ENCODE measurements around the gene PRKCE. TPM values are rescaled to one million over a fixed set of nuclear protein-coding genes. Genes with fewer than 3 reads are reported as not detected.

The PRKCE gene
- total and polyA plus RNA-seq, 7 donors: 3.0 to 21.9 (median 15.8) TPM

DNA sequence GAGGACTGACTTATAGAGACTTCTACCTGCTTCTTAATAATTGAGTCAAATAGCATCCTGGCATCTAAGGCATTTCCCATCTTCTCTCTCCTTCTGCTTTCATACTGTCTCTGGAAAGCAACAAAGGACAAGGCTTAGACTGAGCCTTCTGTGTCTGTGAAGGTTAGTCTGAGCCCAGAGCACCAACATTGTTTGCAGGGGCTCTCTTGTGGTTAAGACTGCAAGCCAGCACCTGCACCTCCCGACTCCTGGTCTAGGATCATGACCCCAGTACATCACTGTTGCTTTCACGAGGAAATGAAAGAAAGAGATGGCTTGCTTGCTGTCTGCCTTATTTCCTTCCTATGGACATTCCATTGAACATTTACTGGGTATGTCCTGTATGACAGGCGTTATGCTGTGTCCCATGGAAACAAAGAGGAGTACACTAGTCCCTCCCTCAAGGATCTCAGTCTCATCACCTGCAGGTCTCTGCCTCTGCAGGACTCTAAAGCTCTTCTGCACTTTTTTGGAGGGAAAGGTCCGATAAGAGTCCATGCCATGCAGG is 330.0 kb downstream of the PRKCE start:
- 76 to 88% methylated on average over 4 of the region's 4 CpGs for WGBS, 2 donors
- peaks cover 0 to 46% (median 5%) of the 10 kb centered on the region in 4 donors for H3K36me3 ChIP-seq
- TF ChIP-seq POLR2A (IDR thresholded peaks at IDR 0.05) (no peak), EP300 (IDR thresholded peaks at IDR 0.05) (no peak), POLR2AphosphoS5 (IDR thresholded peaks at IDR 0.05) (no peak)
- TF ChIP-seq, protein P1, sequence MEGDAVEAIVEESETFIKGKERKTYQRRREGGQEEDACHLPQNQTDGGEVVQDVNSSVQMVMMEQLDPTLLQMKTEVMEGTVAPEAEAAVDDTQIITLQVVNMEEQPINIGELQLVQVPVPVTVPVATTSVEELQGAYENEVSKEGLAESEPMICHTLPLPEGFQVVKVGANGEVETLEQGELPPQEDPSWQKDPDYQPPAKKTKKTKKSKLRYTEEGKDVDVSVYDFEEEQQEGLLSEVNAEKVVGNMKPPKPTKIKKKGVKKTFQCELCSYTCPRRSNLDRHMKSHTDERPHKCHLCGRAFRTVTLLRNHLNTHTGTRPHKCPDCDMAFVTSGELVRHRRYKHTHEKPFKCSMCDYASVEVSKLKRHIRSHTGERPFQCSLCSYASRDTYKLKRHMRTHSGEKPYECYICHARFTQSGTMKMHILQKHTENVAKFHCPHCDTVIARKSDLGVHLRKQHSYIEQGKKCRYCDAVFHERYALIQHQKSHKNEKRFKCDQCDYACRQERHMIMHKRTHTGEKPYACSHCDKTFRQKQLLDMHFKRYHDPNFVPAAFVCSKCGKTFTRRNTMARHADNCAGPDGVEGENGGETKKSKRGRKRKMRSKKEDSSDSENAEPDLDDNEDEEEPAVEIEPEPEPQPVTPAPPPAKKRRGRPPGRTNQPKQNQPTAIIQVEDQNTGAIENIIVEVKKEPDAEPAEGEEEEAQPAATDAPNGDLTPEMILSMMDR (IDR thresholded peaks at IDR 0.05): no peak

DNA sequence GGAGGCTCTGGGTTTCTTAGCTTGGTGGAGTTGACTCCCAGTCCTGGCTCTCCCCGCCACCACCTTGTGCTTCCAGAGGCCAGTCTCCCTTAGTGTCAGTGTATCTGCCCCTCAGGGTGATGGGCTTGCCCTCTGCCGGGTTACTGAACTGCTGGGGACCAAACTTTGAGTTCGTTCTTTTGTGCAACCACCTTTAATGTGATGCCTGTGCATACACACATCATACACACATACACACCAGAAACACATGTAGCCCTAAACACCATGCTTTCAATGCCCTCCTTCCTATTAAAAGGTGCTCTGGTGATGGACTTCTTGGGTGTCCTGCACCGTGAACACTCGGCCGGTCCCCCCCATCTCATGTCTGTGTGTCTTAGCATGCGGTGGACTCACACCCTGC is 330.6 kb downstream of the PRKCE start:
- no peaks in the 10 kb centered on the region for H3K9me3 ChIP-seq
- no peak for TF ChIP-seq POLR2AphosphoS5 (IDR thresholded peaks at IDR 0.05)
- TF ChIP-seq EP300 (IDR thresholded peaks at IDR 0.05): no peak
- TF ChIP-seq POLR2A (IDR thresholded peaks at IDR 0.05): no peak
- TF ChIP-seq, protein P1 (IDR thresholded peaks at IDR 0.05): no peak
- no peak overlapping the region for H3K4me3 ChIP-seq
- intact Hi-C loops (cut with DNase I): no loop called here
- no peaks in the 10 kb centered on the region for H3K27me3 ChIP-seq
- 96 to 97% methylated on average over 7 of the region's 7 CpGs for WGBS, 2 donors
- no peak for DNase-seq
- H3K4me1 ChIP-seq: no peaks in the 10 kb centered on the region
- H3K36me3 ChIP-seq: peaks cover 0 to 46% (median 5%) of the 10 kb centered on the region in 4 donors
- no peak overlapping the region for H3K27ac ChIP-seq

More for the DNA sequence above, 330.0 kb downstream of the PRKCE start:
- H3K4me1 ChIP-seq: no peaks in the 10 kb centered on the region
- DNase-seq: no peak
- intact Hi-C loops (cut with DNase I): no loop called here
- no peak overlapping the region for H3K27ac ChIP-seq
- H3K27me3 ChIP-seq: no peaks in the 10 kb centered on the region
- no peaks in the 10 kb centered on the region for H3K9me3 ChIP-seq
- H3K4me3 ChIP-seq: no peak overlapping the region

DNA sequence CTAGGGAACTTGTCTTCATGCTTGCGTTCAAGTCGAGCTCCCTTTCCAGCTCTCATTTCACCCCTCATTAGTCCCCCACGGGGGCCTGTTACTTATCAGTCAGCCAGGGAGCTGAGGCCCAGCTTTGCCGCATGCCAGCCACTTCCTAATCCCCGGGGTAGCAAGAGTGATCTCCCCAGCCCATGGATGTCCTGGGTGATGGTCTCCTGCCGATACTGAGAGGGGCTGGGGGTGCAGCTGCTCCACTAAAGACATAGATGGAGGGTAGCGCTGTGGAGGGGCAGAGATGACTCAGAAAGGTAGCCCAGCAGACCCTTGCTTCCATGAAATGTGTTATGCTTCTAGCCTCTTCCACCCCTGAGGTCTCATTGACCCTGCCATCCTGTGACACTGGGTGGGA is 331.7 kb downstream of the PRKCE start:
- H3K36me3 ChIP-seq: peaks cover 0 to 46% (median 5%) of the 10 kb centered on the region in 4 donors
- no peaks in the 10 kb centered on the region for H3K27me3 ChIP-seq
- TF ChIP-seq, protein P1 (IDR thresholded peaks at IDR 0.05): no peak
- TF ChIP-seq POLR2A (IDR thresholded peaks at IDR 0.05): no peak
- TF ChIP-seq EP300 (IDR thresholded peaks at IDR 0.05): no peak
- TF ChIP-seq POLR2AphosphoS5 (IDR thresholded peaks at IDR 0.05): no peak
- DNase-seq: peak; percentile 46
- intact Hi-C loops (cut with DNase I): no loop called here
- H3K4me1 ChIP-seq: peaks cover 0 to 5% (median 0%) of the 10 kb centered on the region in 4 donors
- WGBS, 2 donors: 93 to 97% methylated on average over 7 of the region's 7 CpGs
- H3K27ac ChIP-seq: no peak overlapping the region
- no peaks in the 10 kb centered on the region for H3K9me3 ChIP-seq
- no peak overlapping the region for H3K4me3 ChIP-seq

DNA sequence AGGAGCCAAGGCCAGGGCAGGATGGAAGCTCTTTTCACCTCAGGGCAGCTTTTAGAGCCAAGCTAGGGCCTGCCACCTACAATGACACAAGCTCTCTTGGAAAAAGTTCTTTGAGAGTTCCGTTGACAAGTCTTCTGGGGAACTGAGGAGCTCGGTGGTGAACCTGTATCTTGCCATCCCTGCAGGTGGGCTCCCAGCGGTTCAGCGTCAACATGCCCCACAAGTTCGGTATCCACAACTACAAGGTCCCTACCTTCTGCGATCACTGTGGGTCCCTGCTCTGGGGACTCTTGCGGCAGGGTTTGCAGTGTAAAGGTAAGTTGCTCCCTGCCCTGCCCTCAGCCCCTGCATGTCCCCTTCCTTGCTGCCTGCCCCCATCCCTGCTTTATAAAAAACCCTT is 332.9 kb downstream of the PRKCE start:
- H3K27me3 ChIP-seq: no peaks in the 10 kb centered on the region
- 96 to 99% methylated on average over 7 of the region's 7 CpGs for WGBS, 2 donors
- intact Hi-C loops (cut with DNase I): no loop called here
- DNase-seq: peak; percentile 29
- TF ChIP-seq, protein P1 (IDR thresholded peaks at IDR 0.05): no peak
- TF ChIP-seq POLR2A (IDR thresholded peaks at IDR 0.05): no peak
- no peak for TF ChIP-seq POLR2AphosphoS5 (IDR thresholded peaks at IDR 0.05)
- no peak for TF ChIP-seq EP300 (IDR thresholded peaks at IDR 0.05)
- no peak overlapping the region for H3K4me3 ChIP-seq
- no peak overlapping the region for H3K27ac ChIP-seq
- peaks cover 0 to 45% (median 5%) of the 10 kb centered on the region in 4 donors for H3K36me3 ChIP-seq
- H3K4me1 ChIP-seq: peaks cover 0 to 16% (median 9%) of the 10 kb centered on the region in 4 donors
- no peaks in the 10 kb centered on the region for H3K9me3 ChIP-seq

All from sigmoid colon (tissue), 7 donors.